ENCODE data around the gene CCDC33. TPM values are rescaled to one million over a fixed set of nuclear protein-coding genes. Genes with fewer than 3 reads are reported as not detected.

The CCDC33 gene
- total and polyA plus RNA-seq, 5 donors from 2014 or later: not detected

DNA sequence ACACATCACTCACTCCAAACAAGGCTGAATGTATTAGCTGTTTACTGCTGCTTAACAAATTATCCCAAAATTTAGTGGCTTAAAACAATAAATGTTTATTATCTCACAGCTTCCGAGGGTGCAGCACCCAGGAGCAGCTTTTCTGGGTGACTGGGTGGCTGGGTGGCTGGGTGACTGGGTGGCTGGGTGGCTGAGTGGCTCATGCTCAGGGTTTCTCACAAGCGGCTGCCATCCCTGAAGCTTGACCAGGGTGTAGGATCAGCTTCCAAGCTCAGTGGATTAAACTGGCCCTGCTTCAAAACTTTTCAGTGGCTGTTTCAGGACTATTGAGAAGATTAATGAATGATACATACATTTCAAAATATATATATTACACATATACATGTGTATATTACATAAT is 133.6 kb downstream of the CCDC33 start:
- DNase-seq (no peak), ATAC-seq (ENCODE audit: low read depth in 2 of 2) (no peak)
- H3K9me3 Mint-ChIP-seq: no peaks in the 10 kb centered on the region
- peaks cover 0 to 12% (median 5%) of the 10 kb centered on the region in 4 donors for H3K4me1 Mint-ChIP-seq
- no peaks in the 10 kb centered on the region for H3K9me3 ChIP-seq (ENCODE audit: control insufficient read depth in 2 of 2, low read length in 2 of 2)
- peaks cover 19% of the 10 kb centered on the region for H3K4me1 ChIP-seq (ENCODE audit: control insufficient read depth, insufficient read depth, low read length, poor library complexity, severe bottlenecking)
- no peaks in the 10 kb centered on the region for H3K36me3 ChIP-seq (ENCODE audit: control insufficient read depth, insufficient read depth, low read length)
- peaks cover 22% of the 10 kb centered on the region for H3K27me3 ChIP-seq (ENCODE audit: control insufficient read depth, insufficient read depth, low read length)
- H3K27ac ChIP-seq (ENCODE audit: insufficient read depth, low read length, poor library complexity, severe bottlenecking): no peak overlapping the region
- peaks cover 59% of the 10 kb centered on the region for H3K27me3 Mint-ChIP-seq
- no peak overlapping the region for H3K4me3 ChIP-seq (ENCODE audit: low read depth, low read length)
- H3K27ac Mint-ChIP-seq: no peak overlapping the region
- no peak overlapping the region for H3K4me3 Mint-ChIP-seq
- no peaks in the 10 kb centered on the region for H3K36me3 Mint-ChIP-seq

DNA sequence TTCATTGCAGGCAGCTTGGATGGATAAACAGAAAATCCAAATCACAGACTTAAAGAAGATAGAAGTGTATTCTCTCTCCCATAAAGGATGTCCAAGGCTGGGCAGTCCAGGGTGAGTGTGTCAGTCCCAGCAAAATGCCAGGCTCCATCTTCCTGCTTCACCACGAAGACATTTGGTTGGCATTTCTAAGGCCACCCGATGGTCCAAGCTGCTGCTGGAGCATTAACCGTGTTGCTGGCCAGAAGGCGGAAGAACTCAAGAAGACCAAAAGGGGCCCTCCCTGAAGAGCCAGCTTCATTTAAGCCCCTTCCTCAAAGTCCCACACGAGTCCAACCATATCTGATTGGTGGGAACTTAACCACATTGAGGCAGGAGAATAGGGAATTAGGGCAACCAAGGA is 134.3 kb downstream of the CCDC33 start:
- Histone ChIP-seq H3K36me3 (ENCODE audit: control insufficient read depth, insufficient read depth, low read length) (no peaks in the 10 kb centered on the region), H3K27ac (ENCODE audit: insufficient read depth, low read length, poor library complexity, severe bottlenecking) (no peak overlapping the region), H3K27me3 (ENCODE audit: control insufficient read depth, insufficient read depth, low read length) (peaks cover 17% of the 10 kb centered on the region), H3K4me3 (ENCODE audit: low read depth, low read length) (no peak overlapping the region), H3K9me3 (ENCODE audit: control insufficient read depth in 2 of 2, low read length in 2 of 2) (no peaks in the 10 kb centered on the region), H3K4me1 (ENCODE audit: control insufficient read depth, insufficient read depth, low read length, poor library complexity, severe bottlenecking) (peaks cover 24% of the 10 kb centered on the region)
- ATAC-seq (ENCODE audit: low read depth in 2 of 2): no peak
- Mint-ChIP-seq H3K4me1 (peaks cover 0 to 17% (median 11%) of the 10 kb centered on the region in 4 donors), H3K27ac (no peak overlapping the region), H3K27me3 (peaks cover 51% of the 10 kb centered on the region), H3K36me3 (no peaks in the 10 kb centered on the region), H3K9me3 (no peaks in the 10 kb centered on the region), H3K4me3 (peak overlapping the region in 1 of 4 donors; percentile 0)
- DNase-seq: no peak

DNA sequence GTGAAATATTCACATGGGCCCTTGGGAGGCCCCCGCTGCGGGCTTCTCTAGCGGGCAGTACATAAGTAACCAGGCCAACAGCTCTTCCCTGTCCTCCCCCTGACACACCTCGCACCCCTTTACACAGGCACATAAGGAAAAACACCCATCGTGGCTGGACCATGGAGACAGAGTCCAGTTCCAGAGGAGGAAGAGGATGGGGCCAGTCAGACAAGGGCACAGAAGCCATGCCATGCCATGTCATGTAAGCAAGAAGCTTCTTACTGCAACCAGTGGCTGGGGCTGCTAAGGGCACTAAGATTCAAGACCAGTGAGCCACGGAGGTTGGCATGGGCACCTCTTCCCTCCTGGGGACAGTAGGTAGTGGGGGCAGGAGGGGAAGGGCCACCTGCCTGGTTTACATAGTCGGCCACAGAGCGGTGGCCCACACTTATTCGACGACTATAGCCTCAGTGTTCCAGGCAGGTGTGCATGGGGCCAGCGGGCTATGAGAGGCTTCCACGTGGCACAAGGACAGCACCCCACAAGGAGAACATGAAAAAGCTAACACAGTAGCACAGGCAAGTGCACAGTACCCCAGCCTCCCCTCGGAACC is 137.0 kb downstream of the CCDC33 start:
- Mint-ChIP-seq H3K36me3 (no peaks in the 10 kb centered on the region), H3K4me1 (peaks cover 0 to 15% (median 11%) of the 10 kb centered on the region in 4 donors), H3K4me3 (peak overlapping the region; percentile 85 to 90 (median 88)), H3K27ac (peak overlapping the region in 1 of 3 donors; percentile 54), H3K9me3 (no peaks in the 10 kb centered on the region), H3K27me3 (peaks cover 31% of the 10 kb centered on the region)
- no peaks in the 10 kb centered on the region for H3K36me3 ChIP-seq (ENCODE audit: control insufficient read depth, insufficient read depth, low read length)
- H3K9me3 ChIP-seq (ENCODE audit: control insufficient read depth in 2 of 2, low read length in 2 of 2): no peaks in the 10 kb centered on the region
- DNase-seq (no peak), ATAC-seq (ENCODE audit: low read depth in 2 of 2) (no peak)
- peaks cover 10% of the 10 kb centered on the region for H3K27me3 ChIP-seq (ENCODE audit: control insufficient read depth, insufficient read depth, low read length)
- H3K27ac ChIP-seq (ENCODE audit: insufficient read depth, low read length, poor library complexity, severe bottlenecking): peak overlapping the region; percentile 67
- no peak overlapping the region for H3K4me3 ChIP-seq (ENCODE audit: low read depth, low read length)
- H3K4me1 ChIP-seq (ENCODE audit: control insufficient read depth, insufficient read depth, low read length, poor library complexity, severe bottlenecking): peaks cover 17% of the 10 kb centered on the region

DNA sequence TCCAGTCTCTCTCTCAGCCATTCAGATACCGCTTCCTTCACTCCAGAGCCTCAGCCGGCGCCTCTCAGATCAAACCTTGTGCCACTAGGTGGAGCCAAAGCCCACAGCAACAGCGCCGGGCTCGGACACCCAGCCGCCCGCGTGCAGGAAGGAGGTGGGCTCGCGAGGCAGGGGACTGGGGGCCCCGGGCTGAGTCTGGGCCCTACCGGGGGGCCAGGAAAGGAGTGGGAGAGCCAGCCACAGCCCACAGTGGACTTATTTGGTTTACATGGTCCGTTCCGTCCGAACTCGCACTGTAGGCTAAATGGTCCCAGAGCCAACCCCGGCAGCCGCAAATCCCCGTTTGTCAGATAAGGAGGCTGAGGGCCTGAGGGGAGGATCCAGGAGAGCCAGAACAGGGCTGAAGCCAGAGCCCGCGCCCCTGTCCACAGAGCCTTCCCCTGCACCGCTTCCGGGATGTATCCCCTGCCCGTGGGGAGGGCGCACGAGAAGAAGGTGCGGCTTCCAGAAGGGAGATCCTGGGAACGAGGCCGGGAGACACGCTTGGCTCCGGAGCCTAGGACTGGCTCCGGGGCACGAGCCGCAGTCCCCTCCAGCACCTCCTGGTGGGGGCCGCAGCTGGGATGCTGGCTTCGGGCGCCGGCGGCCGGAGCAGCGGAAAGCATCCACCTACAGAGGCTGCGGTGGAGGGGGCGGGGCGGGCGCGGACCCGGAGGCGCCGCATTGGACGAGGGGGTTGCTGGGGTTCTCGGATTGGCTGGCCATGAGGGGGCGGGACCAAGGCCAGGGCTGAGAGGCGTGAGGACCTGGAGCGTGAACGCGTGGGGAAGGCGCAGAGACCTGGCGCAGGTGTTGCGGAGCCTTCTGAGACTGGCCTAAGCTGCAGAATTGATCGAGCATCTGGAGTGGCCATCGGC is 137.9 kb downstream of the CCDC33 start:
- peak; percentile 98 for ATAC-seq (ENCODE audit: low read depth in 2 of 2)
- peak overlapping the region; percentile 54 to 86 (median 79) for H3K27ac Mint-ChIP-seq

DNA sequence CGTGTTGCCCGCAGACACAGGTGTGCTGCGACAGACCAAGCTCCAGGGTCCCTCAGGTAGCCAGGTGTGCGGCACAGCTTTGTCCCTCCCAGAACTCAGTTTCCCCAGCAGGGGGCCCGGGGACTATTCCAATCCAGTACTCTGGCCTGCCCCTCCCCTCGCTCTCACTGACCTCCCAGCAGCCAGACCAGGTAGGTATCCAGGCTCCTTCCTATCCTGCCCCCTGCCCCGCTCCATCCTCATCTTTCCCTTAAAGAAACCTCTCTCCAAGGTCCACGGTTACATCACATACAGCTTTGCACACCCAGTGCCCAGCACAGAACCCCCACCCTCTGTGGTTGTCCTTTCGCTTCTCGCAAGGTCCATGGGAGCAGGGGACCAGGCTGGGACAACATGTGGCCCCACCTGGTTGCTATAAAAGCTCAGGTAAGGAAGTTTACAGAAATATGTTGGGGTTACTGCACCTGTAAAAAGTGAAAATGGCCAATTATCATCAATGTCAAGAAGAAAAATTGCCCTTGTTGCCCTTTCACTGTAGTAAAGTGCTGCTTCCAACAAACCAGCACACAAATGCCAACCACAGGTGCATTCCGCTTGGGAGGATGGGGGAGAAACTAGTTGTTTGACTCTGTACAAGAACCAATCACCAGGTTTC is 138.6 kb downstream of the CCDC33 start:
- H3K4me3 ChIP-seq (ENCODE audit: low read depth, low read length): peak overlapping the region; percentile 69
- Mint-ChIP-seq H3K4me3 (peak overlapping the region; percentile 85 to 90 (median 88)), H3K9me3 (no peaks in the 10 kb centered on the region), H3K27me3 (peaks cover 19% of the 10 kb centered on the region), H3K4me1 (peaks cover 0 to 24% (median 11%) of the 10 kb centered on the region in 4 donors), H3K36me3 (no peaks in the 10 kb centered on the region), H3K27ac (peak overlapping the region in 1 of 3 donors; percentile 56)
- H3K9me3 ChIP-seq (ENCODE audit: control insufficient read depth in 2 of 2, low read length in 2 of 2): no peaks in the 10 kb centered on the region
- peaks cover 2% of the 10 kb centered on the region for H3K27me3 ChIP-seq (ENCODE audit: control insufficient read depth, insufficient read depth, low read length)
- H3K27ac ChIP-seq (ENCODE audit: insufficient read depth, low read length, poor library complexity, severe bottlenecking): peak overlapping the region; percentile 39
- H3K4me1 ChIP-seq (ENCODE audit: control insufficient read depth, insufficient read depth, low read length, poor library complexity, severe bottlenecking): peaks cover 23% of the 10 kb centered on the region
- DNase-seq (no peak), ATAC-seq (ENCODE audit: low read depth in 2 of 2) (no peak)
- H3K36me3 ChIP-seq (ENCODE audit: control insufficient read depth, insufficient read depth, low read length): no peaks in the 10 kb centered on the region

More for the DNA sequence above, 137.9 kb downstream of the CCDC33 start:
- no peaks in the 10 kb centered on the region for H3K36me3 ChIP-seq (ENCODE audit: control insufficient read depth, insufficient read depth, low read length)
- DNase-seq: peak; percentile 93 to 96 (median 94)
- H3K4me3 ChIP-seq (ENCODE audit: low read depth, low read length): peak overlapping the region; percentile 69
- peaks cover 5% of the 10 kb centered on the region for H3K27me3 ChIP-seq (ENCODE audit: control insufficient read depth, insufficient read depth, low read length)
- peaks cover 22% of the 10 kb centered on the region for H3K27me3 Mint-ChIP-seq
- H3K27ac ChIP-seq (ENCODE audit: insufficient read depth, low read length, poor library complexity, severe bottlenecking): peak overlapping the region; percentile 67
- H3K36me3 Mint-ChIP-seq: no peaks in the 10 kb centered on the region
- peaks cover 0 to 20% (median 11%) of the 10 kb centered on the region in 4 donors for H3K4me1 Mint-ChIP-seq
- H3K9me3 Mint-ChIP-seq: no peaks in the 10 kb centered on the region
- peaks cover 21% of the 10 kb centered on the region for H3K4me1 ChIP-seq (ENCODE audit: control insufficient read depth, insufficient read depth, low read length, poor library complexity, severe bottlenecking)
- no peaks in the 10 kb centered on the region for H3K9me3 ChIP-seq (ENCODE audit: control insufficient read depth in 2 of 2, low read length in 2 of 2)
- H3K4me3 Mint-ChIP-seq: peak overlapping the region; percentile 85 to 90 (median 88)

DNA sequence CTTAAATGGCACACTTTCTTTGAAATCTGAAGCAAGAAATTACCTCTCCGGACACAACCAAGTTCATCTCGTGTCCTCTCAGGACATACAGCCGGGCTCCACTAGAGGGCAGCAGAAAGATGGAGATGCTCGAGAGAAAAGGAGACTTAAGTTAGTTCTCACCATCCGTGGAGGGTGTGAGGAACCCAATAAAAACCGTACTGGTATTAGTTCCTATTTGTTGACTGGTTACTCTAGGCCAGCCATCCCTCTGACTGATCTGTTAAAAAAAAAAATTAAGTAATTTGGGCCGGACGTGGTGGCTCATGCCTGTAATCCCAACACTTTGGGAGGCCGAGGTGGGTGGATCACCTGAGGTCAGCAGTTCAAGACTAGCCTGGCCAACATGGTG is 139.2 kb downstream of the CCDC33 start:
- no peaks in the 10 kb centered on the region for H3K36me3 Mint-ChIP-seq
- peak; percentile 69 to 91 (median 79) for DNase-seq
- H3K9me3 Mint-ChIP-seq: no peaks in the 10 kb centered on the region
- Histone ChIP-seq H3K27me3 (ENCODE audit: control insufficient read depth, insufficient read depth, low read length) (peaks cover 2% of the 10 kb centered on the region), H3K36me3 (ENCODE audit: control insufficient read depth, insufficient read depth, low read length) (no peaks in the 10 kb centered on the region), H3K4me1 (ENCODE audit: control insufficient read depth, insufficient read depth, low read length, poor library complexity, severe bottlenecking) (peaks cover 23% of the 10 kb centered on the region), H3K4me3 (ENCODE audit: low read depth, low read length) (peak overlapping the region; percentile 69), H3K9me3 (ENCODE audit: control insufficient read depth in 2 of 2, low read length in 2 of 2) (no peaks in the 10 kb centered on the region), H3K27ac (ENCODE audit: insufficient read depth, low read length, poor library complexity, severe bottlenecking) (peak overlapping the region; percentile 39)
- peak overlapping the region in 1 of 3 donors; percentile 56 for H3K27ac Mint-ChIP-seq
- peak overlapping the region; percentile 85 to 90 (median 88) for H3K4me3 Mint-ChIP-seq
- ATAC-seq (ENCODE audit: low read depth in 2 of 2): peak; percentile 24 to 28
- peaks cover 14% of the 10 kb centered on the region for H3K27me3 Mint-ChIP-seq
- peaks cover 0 to 24% (median 11%) of the 10 kb centered on the region in 4 donors for H3K4me1 Mint-ChIP-seq

DNA sequence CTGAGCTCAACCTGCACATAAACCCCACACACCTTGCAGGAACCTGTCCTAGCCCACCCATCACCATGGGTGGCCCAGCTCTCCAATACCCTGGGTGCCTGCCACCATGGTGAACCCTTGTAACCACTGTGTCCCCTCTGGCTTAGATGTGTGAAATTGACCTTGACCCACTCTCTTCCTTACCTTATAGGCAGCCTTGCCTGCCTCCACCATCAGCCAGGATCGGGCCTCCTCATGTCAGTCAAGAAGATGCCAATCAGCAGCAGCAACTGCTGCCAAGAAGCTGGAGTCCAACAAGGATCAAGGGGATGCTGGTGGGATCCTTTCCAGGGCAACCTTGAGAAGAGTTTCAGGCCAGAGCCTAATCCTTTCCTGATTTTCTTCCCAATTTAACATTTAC is 140.1 kb downstream of the CCDC33 start:
- H3K36me3 ChIP-seq (ENCODE audit: control insufficient read depth, insufficient read depth, low read length): no peaks in the 10 kb centered on the region
- no peak for DNase-seq
- H3K9me3 ChIP-seq (ENCODE audit: control insufficient read depth in 2 of 2, low read length in 2 of 2): no peaks in the 10 kb centered on the region
- no peak overlapping the region for H3K27ac ChIP-seq (ENCODE audit: insufficient read depth, low read length, poor library complexity, severe bottlenecking)
- no peaks in the 10 kb centered on the region for H3K27me3 ChIP-seq (ENCODE audit: control insufficient read depth, insufficient read depth, low read length)
- no peak overlapping the region for H3K4me3 ChIP-seq (ENCODE audit: low read depth, low read length)
- no peaks in the 10 kb centered on the region for H3K36me3 Mint-ChIP-seq
- no peak overlapping the region for H3K27ac Mint-ChIP-seq
- peak overlapping the region in 1 of 4 donors; percentile 74 for H3K4me3 Mint-ChIP-seq
- H3K9me3 Mint-ChIP-seq: no peaks in the 10 kb centered on the region
- peaks cover 23% of the 10 kb centered on the region for H3K4me1 ChIP-seq (ENCODE audit: control insufficient read depth, insufficient read depth, low read length, poor library complexity, severe bottlenecking)
- no peak for ATAC-seq (ENCODE audit: low read depth in 2 of 2)
- peaks cover 0 to 24% (median 11%) of the 10 kb centered on the region in 4 donors for H3K4me1 Mint-ChIP-seq
- peaks cover 8% of the 10 kb centered on the region for H3K27me3 Mint-ChIP-seq
